ENCODE measurements around the gene SDK1.

Gene SDK1

GRCh38 chr7:4068286-4068685 is 767.2 kb downstream of the SDK1 start:
- TF ChIP-seq HOXD13 (CRISPR knock-in tag; IDR thresholded peaks at IDR 0.05; ENCODE audit: borderline replicate concordance), result no peak
- no peak for TF ChIP-seq ZNF747 (tag by site-specific recombination; IDR thresholded peaks at IDR 0.05)
- TF ChIP-seq, protein P1, sequence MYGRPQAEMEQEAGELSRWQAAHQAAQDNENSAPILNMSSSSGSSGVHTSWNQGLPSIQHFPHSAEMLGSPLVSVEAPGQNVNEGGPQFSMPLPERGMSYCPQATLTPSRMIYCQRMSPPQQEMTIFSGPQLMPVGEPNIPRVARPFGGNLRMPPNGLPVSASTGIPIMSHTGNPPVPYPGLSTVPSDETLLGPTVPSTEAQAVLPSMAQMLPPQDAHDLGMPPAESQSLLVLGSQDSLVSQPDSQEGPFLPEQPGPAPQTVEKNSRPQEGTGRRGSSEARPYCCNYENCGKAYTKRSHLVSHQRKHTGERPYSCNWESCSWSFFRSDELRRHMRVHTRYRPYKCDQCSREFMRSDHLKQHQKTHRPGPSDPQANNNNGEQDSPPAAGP (tag by site-specific recombination; IDR thresholded peaks at IDR 0.05), result no peak
- TF ChIP-seq, protein P2, sequence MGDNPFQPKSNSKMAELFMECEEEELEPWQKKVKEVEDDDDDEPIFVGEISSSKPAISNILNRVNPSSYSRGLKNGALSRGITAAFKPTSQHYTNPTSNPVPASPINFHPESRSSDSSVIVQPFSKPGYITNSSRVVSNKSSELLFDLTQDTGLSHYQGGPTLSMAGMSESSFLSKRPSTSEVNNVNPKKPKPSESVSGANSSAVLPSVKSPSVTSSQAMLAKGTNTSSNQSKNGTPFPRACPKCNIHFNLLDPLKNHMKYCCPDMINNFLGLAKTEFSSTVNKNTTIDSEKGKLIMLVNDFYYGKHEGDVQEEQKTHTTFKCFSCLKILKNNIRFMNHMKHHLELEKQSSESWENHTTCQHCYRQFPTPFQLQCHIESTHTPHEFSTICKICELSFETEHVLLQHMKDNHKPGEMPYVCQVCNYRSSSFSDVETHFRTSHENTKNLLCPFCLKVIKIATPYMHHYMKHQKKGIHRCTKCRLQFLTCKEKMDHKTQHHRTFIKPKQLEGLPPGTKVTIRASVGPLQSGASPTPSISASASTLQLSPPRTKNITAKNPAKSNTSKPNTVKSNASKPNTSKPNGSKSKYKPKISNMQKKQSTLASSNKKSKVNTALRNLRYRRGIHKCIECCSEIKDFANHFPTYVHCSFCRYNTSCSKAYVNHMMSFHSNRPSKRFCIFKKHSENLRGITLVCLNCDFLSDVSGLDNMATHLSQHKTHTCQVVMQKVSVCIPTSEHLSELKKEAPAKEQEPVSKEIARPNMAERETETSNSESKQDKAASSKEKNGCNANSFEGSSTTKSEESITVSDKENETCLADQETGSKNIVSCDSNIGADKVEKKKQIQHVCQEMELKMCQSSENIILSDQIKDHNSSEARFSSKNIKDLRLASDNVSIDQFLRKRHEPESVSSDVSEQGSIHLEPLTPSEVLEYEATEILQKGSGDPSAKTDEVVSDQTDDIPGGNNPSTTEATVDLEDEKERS (tag by site-specific recombination; IDR thresholded peaks at IDR 0.05), result no peak
- no peak for TF ChIP-seq MYNN (tag by site-specific recombination; IDR thresholded peaks at IDR 0.05; ENCODE audit: borderline replicate concordance)
- no peak for TF ChIP-seq ZXDB (tag by site-specific recombination; IDR thresholded peaks at IDR 0.05)
- no peak for TF ChIP-seq ZNF473 (tag by site-specific recombination; IDR thresholded peaks at IDR 0.05)
- TF ChIP-seq ZNF513 (tag by site-specific recombination; IDR thresholded peaks at IDR 0.05), result no peak
- no peak for TF ChIP-seq ZNF792 (tag by site-specific recombination; IDR thresholded peaks at IDR 0.05)
- TF ChIP-seq PBX3 (CRISPR knock-in tag; IDR thresholded peaks at IDR 0.05), result no peak
- no peak for TF ChIP-seq ZNF701 (tag by site-specific recombination; IDR thresholded peaks at IDR 0.05)
- TF ChIP-seq ZBTB21 (tag by site-specific recombination; IDR thresholded peaks at IDR 0.05), result no peak
- TF ChIP-seq ZNF560 (tag by site-specific recombination; IDR thresholded peaks at IDR 0.05; ENCODE audit: borderline replicate concordance), result no peak
- TF ChIP-seq MEIS1 (CRISPR knock-in tag; IDR thresholded peaks at IDR 0.05; ENCODE audit: borderline replicate concordance), result no peak
- TF ChIP-seq SCRT1 (tag by site-specific recombination; IDR thresholded peaks at IDR 0.05; ENCODE audit: borderline replicate concordance), result no peak
- no peak for TF ChIP-seq ZNF707 (tag by site-specific recombination; IDR thresholded peaks at IDR 0.05)
- CTCF ChIA-PET, result no interaction called here
- H3K9me3 ChIP-seq (ENCODE audit: control insufficient read depth, insufficient read depth, low read depth, low read length), result no peaks in the 10 kb centered on the region
- no peaks in the 10 kb centered on the region for H3K36me3 ChIP-seq (ENCODE audit: control insufficient read depth in 2 of 2, insufficient read depth in 1 of 2, low read length in 2 of 2)
- H3K27ac ChIP-seq (ENCODE audit: extremely low read depth, low read depth, low read length), result no peak overlapping the region
- POLR2A ChIA-PET, result no interaction called here
- H3K4me1 ChIP-seq (ENCODE audit: control insufficient read depth, insufficient read depth, low read length), result no peaks in the 10 kb centered on the region
- H3K4me3 ChIP-seq (ENCODE audit: low read depth, low read length), result no peak overlapping the region

DNA sequence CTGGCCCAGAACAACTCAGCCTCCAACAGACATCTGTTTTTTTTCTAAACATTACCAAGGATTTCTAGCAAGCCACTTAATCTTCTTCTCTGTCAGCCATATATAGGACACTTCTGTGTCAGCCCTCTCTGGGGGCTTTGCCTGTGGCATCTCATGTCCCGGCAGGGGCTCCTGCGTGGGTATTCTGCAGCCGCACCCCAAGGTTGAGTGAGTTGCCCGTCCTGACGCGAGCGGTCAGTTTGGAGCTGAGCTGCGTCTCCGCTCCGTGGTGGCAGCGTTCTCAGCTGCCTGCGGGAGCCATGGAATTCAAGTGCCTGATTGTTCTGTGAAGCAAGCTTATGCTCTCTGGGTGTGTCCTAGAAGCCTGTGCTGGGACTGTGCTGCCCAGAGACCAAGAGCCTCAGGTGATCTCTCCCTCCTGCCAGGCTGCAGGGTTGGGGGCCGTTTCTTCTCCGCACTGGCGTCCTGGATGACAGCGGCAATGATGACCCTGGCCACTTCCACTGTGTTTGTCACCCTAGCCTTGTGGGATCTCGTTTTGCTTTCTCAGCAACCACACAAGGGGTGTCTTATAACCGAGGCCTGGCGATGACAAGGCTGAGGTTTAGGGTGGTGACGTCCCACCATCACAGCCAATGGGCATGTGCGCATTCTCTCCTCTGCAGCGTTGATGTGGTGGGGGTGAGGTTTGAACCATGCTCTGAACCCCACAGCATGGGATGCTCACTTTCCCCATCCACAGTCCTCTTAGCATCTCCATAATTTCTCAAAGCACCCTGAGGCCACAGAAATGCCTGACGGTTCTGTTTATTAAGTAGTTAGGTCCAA is 768.4 kb downstream of the SDK1 start:
- CTCF ChIA-PET, result no interaction called here
- no peak for TF ChIP-seq ZNF362 (tag by site-specific recombination; IDR thresholded peaks at IDR 0.05)
- no peak for TF ChIP-seq KLF1 (tag by site-specific recombination; IDR thresholded peaks at IDR 0.05)
- TF ChIP-seq SETDB1 (IDR thresholded peaks at IDR 0.05; ENCODE audit: insufficient read length, low read length), result no peak
- TF ChIP-seq PRDM4 (tag by site-specific recombination; IDR thresholded peaks at IDR 0.05), result no peak
- TF ChIP-seq ZNF155 (tag by site-specific recombination; IDR thresholded peaks at IDR 0.05), result no peak
- TF ChIP-seq, protein P3, sequence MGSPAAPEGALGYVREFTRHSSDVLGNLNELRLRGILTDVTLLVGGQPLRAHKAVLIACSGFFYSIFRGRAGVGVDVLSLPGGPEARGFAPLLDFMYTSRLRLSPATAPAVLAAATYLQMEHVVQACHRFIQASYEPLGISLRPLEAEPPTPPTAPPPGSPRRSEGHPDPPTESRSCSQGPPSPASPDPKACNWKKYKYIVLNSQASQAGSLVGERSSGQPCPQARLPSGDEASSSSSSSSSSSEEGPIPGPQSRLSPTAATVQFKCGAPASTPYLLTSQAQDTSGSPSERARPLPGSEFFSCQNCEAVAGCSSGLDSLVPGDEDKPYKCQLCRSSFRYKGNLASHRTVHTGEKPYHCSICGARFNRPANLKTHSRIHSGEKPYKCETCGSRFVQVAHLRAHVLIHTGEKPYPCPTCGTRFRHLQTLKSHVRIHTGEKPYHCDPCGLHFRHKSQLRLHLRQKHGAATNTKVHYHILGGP (tag by site-specific recombination; IDR thresholded peaks at IDR 0.05), result no peak
- no peak for TF ChIP-seq ZFP41 (tag by site-specific recombination; IDR thresholded peaks at IDR 0.05; ENCODE audit: borderline replicate concordance)

More for the DNA sequence above, 768.4 kb downstream of the SDK1 start:
- POLR2A ChIA-PET, result no interaction called here
- H3K9me3 ChIP-seq (ENCODE audit: control insufficient read depth, insufficient read depth, low read depth, low read length), result no peaks in the 10 kb centered on the region
- no peak overlapping the region for H3K4me3 ChIP-seq (ENCODE audit: low read depth, low read length)
- no peaks in the 10 kb centered on the region for H3K36me3 ChIP-seq (ENCODE audit: control insufficient read depth in 2 of 2, insufficient read depth in 1 of 2, low read length in 2 of 2)
- H3K27ac ChIP-seq (ENCODE audit: extremely low read depth, low read depth, low read length), result no peak overlapping the region
- H3K4me1 ChIP-seq (ENCODE audit: control insufficient read depth, insufficient read depth, low read length), result no peaks in the 10 kb centered on the region

Measured in HEK293 (cell line).